ENCODE data around the gene FKBP4. TPM values are rescaled to one million over a fixed set of nuclear protein-coding genes. Genes with fewer than 3 reads are reported as not detected.

The FKBP4 gene
- polyA plus RNA-seq, 1 donor (not counting 4 experiments of a cell fraction or from before 2014, with no cell fraction given): 80.8 TPM

DNA sequence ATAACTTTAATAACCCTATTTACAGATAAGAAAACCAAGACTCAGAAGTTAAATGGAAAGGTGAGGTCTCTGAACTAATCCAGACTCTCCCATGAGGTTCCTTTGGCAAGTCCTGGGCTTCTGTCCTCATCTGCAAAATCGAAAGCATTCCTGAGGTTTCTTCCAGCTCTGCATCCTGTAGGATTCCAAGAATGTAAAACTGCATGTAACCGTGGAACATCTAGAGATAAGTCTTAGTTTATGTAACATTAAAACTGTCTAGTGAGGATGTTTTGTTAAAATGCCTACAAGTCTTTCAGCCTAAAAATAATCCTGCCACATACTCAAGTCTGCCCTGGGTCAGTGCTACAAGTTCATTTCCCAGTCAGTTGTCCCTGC, 10.4 kb downstream of the FKBP4 start:
- DNase-seq (ENCODE audit: low read depth, low spot score) (no peak), FAIRE-seq (no peak)
- H3K9me3 ChIP-seq (ENCODE audit: control insufficient read depth, low read depth, low read length): no peaks in the 10 kb centered on the region
- no peaks in the 10 kb centered on the region for H3K79me2 ChIP-seq (ENCODE audit: control insufficient read depth, insufficient read depth, low read length)
- no peaks in the 10 kb centered on the region for H3K9me1 ChIP-seq (ENCODE audit: control insufficient read depth, extremely low read depth, insufficient read depth, low read length)
- H3K36me3 ChIP-seq (ENCODE audit: control insufficient read depth in 2 of 2, extremely low read depth in 1 of 2, insufficient read depth in 2 of 2, low read length in 2 of 2): peaks cover 36 to 48% of the 10 kb centered on the region in 2 experiments
- no peaks in the 10 kb centered on the region for H4K20me1 ChIP-seq (ENCODE audit: control insufficient read depth, extremely low read depth, insufficient read depth, low read length)
- H3K4me2 ChIP-seq (ENCODE audit: control insufficient read depth, extremely low read depth, insufficient read depth, low read depth, low read length): no peak overlapping the region
- dilution Hi-C loops (cut with MboI; ENCODE audit: extremely low pct_ligation_motif_present, low sequenced_read_pairs): no loop called here
- no peak for TF ChIP-seq EZH2 (IDR thresholded peaks at IDR 0.05; ENCODE audit: low read length)
- TF ChIP-seq, protein P1, sequence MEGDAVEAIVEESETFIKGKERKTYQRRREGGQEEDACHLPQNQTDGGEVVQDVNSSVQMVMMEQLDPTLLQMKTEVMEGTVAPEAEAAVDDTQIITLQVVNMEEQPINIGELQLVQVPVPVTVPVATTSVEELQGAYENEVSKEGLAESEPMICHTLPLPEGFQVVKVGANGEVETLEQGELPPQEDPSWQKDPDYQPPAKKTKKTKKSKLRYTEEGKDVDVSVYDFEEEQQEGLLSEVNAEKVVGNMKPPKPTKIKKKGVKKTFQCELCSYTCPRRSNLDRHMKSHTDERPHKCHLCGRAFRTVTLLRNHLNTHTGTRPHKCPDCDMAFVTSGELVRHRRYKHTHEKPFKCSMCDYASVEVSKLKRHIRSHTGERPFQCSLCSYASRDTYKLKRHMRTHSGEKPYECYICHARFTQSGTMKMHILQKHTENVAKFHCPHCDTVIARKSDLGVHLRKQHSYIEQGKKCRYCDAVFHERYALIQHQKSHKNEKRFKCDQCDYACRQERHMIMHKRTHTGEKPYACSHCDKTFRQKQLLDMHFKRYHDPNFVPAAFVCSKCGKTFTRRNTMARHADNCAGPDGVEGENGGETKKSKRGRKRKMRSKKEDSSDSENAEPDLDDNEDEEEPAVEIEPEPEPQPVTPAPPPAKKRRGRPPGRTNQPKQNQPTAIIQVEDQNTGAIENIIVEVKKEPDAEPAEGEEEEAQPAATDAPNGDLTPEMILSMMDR (optimal IDR thresholded peaks at IDR 0.05 in 1 of 3, IDR thresholded peaks at IDR 0.05 in 1 of 3, conservative IDR thresholded peaks at IDR 0.05 in 1 of 3; ENCODE audit: extremely low read depth in 1 of 3, insufficient read depth in 2 of 3, low read length in 3 of 3): no peak
- H3K4me1 ChIP-seq (ENCODE audit: control insufficient read depth, extremely low read depth, insufficient read depth, low read length): peaks cover 5% of the 10 kb centered on the region
- no peaks in the 10 kb centered on the region for H3K27me3 ChIP-seq (ENCODE audit: control insufficient read depth, extremely low read depth, insufficient read depth, low read length)
- no peak overlapping the region for H2AFZ ChIP-seq (ENCODE audit: control insufficient read depth, low read length)
- H3K4me3 ChIP-seq (ENCODE audit: control insufficient read depth in 2 of 3, extremely low read depth in 1 of 3, insufficient read depth in 2 of 3, low read depth in 1 of 3, low read length in 3 of 3): no peak overlapping the region
- H3K27ac ChIP-seq (ENCODE audit: control insufficient read depth, insufficient read depth, low read length): no peak overlapping the region
- no peak overlapping the region for H3K9ac ChIP-seq (ENCODE audit: control insufficient read depth, extremely low read depth, insufficient read depth, low read length)

DNA sequence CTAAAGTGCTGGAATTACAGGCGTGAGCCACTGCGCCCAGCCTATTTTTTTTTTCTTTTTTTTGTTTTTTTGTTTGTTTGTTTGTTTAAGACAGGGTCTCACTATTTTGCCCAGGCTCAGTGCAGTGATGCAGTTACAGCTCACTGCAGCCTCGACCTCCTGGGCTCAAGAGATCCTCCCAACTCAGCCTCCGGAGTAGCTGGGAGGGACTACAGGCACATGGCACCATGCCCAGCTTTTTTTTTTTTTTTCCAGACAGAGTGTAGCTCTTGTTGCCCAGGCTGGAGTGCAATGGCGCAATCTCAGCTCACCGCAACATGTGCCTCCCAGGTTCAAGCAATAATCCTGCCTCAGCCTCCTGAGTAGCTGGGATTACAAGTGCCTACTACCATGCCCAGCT, 11.9 kb downstream of the FKBP4 start:
- FAIRE-seq (no peak), DNase-seq (ENCODE audit: low read depth, low spot score) (no peak)
- Histone ChIP-seq H3K4me3 (ENCODE audit: control insufficient read depth in 2 of 3, extremely low read depth in 1 of 3, insufficient read depth in 2 of 3, low read depth in 1 of 3, low read length in 3 of 3) (no peak overlapping the region), H2AFZ (ENCODE audit: control insufficient read depth, low read length) (no peak overlapping the region), H3K4me1 (ENCODE audit: control insufficient read depth, extremely low read depth, insufficient read depth, low read length) (no peaks in the 10 kb centered on the region), H3K9me1 (ENCODE audit: control insufficient read depth, extremely low read depth, insufficient read depth, low read length) (no peaks in the 10 kb centered on the region), H3K27me3 (ENCODE audit: control insufficient read depth, extremely low read depth, insufficient read depth, low read length) (no peaks in the 10 kb centered on the region), H3K4me2 (ENCODE audit: control insufficient read depth, extremely low read depth, insufficient read depth, low read depth, low read length) (no peak overlapping the region), H3K9me3 (ENCODE audit: control insufficient read depth, low read depth, low read length) (no peaks in the 10 kb centered on the region), H3K79me2 (ENCODE audit: control insufficient read depth, insufficient read depth, low read length) (no peaks in the 10 kb centered on the region), H3K27ac (ENCODE audit: control insufficient read depth, insufficient read depth, low read length) (no peak overlapping the region), H3K9ac (ENCODE audit: control insufficient read depth, extremely low read depth, insufficient read depth, low read length) (no peak overlapping the region), H3K36me3 (ENCODE audit: control insufficient read depth in 2 of 2, extremely low read depth in 1 of 2, insufficient read depth in 2 of 2, low read length in 2 of 2) (peaks cover 26 to 36% of the 10 kb centered on the region in 2 experiments), H4K20me1 (ENCODE audit: control insufficient read depth, extremely low read depth, insufficient read depth, low read length) (no peaks in the 10 kb centered on the region)
- dilution Hi-C loops (cut with MboI; ENCODE audit: extremely low pct_ligation_motif_present, low sequenced_read_pairs): no loop called here
- no peak for TF ChIP-seq EZH2 (IDR thresholded peaks at IDR 0.05; ENCODE audit: low read length)
- TF ChIP-seq, protein P1 (optimal IDR thresholded peaks at IDR 0.05 in 1 of 3, IDR thresholded peaks at IDR 0.05 in 1 of 3, conservative IDR thresholded peaks at IDR 0.05 in 1 of 3; ENCODE audit: extremely low read depth in 1 of 3, insufficient read depth in 2 of 3, low read length in 3 of 3): no peak

Data from keratinocyte (primary cell).